Kidney epithelial cell (primary cell): ENCODE data around the gene MIEF1. TPM values are rescaled to one million over a fixed set of nuclear protein-coding genes. Genes with fewer than 3 reads are reported as not detected.

Experiments
- DNase-seq: peaks from one replicate; pipeline ENCODE4 v3.0.0-alpha.2; 2010; ENCODE audit warnings: low read depth
- H3K27me3 ChIP-seq: 2 replicates; pipeline ENCODE4 v1.6.0; 2011; ENCODE audit warnings: low read length; ENCODE audit not compliant: control insufficient read depth, insufficient read depth
- H3K36me3 ChIP-seq: 2 replicates; pipeline ENCODE4 v1.5.1; 2011; ENCODE audit warnings: low read length; ENCODE audit not compliant: control insufficient read depth, insufficient read depth
- H3K4me3 ChIP-seq: 2 replicates; pipeline ENCODE4 v1.5.1; 2011; ENCODE audit warnings: low read depth, mild to moderate bottlenecking, control low read depth, low read length
- total RNA-seq: library from RNA; depleted of rRNA; stranded (reverse); fragments of >200 nt; gene quantifications from 2 replicates; pipeline ENCODE4 v1.2.3, GENCODE V29; 2015
- TF ChIP-seq, protein P1 (sequence below): IDR thresholded peaks from 2 replicates; pipeline ENCODE4 v1.5.1; 2011; ENCODE audit warnings: mild to moderate bottlenecking, moderate library complexity, low read length, control low read depth, inconsistent platforms; ENCODE audit not compliant: insufficient read depth, poor library complexity, severe bottlenecking

Gene MIEF1
- total RNA-seq, 1 donor from 2014 or later, result 54.6 TPM

DNA sequence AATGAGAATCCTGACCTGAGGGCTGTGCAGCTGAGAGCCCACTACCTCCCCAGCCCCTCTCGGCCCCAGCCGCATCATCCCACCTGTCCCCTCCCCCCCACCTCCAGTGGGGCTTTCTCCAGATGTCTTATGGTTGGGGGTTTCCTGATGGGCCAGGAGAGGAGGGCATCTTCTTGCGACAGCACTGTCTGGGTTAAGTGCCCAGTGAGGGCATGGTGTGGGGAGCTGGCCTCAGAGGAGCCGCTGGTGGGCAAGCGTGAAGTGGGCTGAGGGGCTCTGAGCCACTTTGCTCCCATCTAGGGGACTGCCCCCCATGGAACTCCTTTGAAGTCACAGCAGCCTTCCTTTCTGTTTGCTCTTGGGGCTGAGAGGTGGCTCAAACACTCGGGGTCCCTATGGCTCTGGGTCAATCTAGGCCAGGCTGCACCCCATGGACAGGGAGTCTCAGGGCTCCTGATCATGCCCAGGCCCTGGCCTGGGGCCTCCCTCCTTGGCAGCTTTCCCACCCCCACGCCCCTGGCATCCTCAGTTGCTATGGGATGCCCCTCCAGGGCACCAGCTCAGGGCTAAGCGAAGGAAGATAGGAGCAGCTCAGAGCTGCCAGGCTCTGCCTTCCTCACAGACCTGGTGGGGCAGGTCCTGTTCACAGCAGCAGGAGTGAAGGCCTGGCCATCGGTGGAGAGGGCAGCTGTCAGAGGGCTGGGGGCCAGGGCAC is 11.0 kb upstream of the MIEF1 start:
- H3K36me3 ChIP-seq, result no peaks in the 10 kb centered on the region
- no peak overlapping the region for H3K4me3 ChIP-seq
- TF ChIP-seq, protein P1, sequence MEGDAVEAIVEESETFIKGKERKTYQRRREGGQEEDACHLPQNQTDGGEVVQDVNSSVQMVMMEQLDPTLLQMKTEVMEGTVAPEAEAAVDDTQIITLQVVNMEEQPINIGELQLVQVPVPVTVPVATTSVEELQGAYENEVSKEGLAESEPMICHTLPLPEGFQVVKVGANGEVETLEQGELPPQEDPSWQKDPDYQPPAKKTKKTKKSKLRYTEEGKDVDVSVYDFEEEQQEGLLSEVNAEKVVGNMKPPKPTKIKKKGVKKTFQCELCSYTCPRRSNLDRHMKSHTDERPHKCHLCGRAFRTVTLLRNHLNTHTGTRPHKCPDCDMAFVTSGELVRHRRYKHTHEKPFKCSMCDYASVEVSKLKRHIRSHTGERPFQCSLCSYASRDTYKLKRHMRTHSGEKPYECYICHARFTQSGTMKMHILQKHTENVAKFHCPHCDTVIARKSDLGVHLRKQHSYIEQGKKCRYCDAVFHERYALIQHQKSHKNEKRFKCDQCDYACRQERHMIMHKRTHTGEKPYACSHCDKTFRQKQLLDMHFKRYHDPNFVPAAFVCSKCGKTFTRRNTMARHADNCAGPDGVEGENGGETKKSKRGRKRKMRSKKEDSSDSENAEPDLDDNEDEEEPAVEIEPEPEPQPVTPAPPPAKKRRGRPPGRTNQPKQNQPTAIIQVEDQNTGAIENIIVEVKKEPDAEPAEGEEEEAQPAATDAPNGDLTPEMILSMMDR, result no peak
- H3K27me3 ChIP-seq, result no peaks in the 10 kb centered on the region
- DNase-seq, result no peak

DNA sequence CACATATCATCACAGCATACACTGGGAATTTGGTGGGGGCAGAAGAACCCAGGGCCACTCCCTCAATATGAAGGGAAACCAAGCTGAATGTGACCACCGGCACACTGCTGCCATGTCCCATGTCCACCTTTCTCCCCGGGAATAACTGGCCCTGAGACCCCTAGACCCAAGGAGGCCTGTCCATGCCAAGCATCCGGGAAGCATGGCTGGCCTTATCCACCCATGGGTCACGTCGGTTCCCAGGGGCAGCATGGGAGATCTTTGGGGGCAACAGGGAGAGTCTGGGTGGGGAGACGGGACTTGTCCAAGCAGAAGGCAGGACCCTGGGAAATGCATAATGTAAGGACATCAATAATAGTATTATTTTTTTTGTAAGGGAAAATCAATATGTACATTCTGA is 10.4 kb upstream of the MIEF1 start:
- Histone ChIP-seq H3K4me3 (no peak overlapping the region), H3K36me3 (no peaks in the 10 kb centered on the region), H3K27me3 (no peaks in the 10 kb centered on the region)
- DNase-seq, result no peak
- TF ChIP-seq, protein P1, result no peak

DNA sequence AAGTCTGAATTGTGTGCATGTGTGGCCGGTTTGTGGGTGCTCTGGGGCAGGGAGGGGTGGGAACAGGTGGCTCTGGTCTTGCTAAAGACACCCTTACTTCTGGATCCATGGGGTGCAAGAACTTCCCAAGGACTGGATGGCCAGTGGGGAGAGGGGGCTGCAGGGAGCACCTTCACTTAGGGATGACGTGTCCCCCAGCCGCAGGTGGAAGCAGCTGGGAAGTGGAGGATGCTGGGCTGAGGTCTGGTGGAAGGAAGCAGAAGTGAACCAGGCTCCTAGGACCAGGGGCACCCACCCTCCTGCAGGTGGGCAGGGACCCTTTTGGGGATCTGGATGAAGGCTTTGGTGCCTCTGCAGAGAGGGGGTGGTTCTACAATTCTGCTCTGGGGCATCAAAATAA is 9.9 kb upstream of the MIEF1 start:
- H3K36me3 ChIP-seq, result no peaks in the 10 kb centered on the region
- no peak overlapping the region for H3K4me3 ChIP-seq
- no peaks in the 10 kb centered on the region for H3K27me3 ChIP-seq
- DNase-seq, result no peak
- TF ChIP-seq, protein P1, result no peak

DNA sequence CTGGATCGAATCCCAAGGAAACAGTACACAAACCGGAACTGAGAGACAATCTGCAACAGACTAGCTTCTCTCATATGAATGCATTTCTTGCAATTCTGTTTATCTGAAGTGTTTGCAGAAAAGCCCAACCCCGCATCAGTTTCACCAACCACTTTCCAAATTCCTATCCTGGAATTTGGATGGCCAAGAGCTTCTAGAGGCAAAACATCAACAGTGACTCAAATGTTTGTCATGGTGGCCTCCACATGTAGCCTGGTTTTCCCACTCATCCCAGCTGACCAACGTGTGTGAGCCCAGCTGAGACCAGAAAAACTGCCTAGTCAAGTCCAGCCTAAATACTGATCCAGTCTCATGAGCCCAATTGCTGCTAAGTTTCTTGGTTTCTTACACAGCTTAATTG is 8.3 kb upstream of the MIEF1 start:
- DNase-seq, result no peak
- Histone ChIP-seq H3K36me3 (no peaks in the 10 kb centered on the region), H3K4me3 (no peak overlapping the region), H3K27me3 (peaks cover 2% of the 10 kb centered on the region)
- TF ChIP-seq, protein P1, result no peak

DNA sequence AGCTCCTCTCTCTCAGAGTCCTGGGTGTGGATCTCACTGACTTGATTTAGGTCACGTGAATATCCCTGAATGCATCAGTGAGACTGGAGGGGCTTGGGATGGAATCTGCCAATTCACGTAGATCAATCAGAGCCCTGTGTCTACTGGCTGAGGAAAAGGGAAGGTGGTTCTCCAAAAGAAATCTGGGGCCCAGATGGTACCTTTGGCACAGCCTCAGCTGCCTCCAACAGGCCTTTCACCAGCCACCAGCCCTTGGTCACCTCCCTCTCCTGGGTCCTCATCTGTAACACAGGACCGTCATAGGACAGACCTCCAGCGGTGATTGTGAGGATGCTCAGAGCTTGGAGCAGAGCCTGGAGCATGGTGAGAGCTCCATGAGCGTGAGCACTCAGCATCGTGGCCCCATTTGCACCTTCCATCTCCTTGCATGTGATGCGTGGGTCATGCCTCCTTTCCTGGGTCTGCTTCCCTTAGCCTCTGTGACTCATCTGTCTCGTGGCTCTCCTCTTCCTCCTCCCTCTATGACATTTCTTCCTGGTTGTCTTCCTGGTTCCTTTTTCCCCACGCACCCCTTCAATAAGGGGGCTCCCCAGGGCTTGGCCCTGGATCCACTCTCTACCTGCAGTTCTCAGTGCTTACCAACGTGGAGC is 7.5 kb upstream of the MIEF1 start:
- no peaks in the 10 kb centered on the region for H3K36me3 ChIP-seq
- peaks cover 2% of the 10 kb centered on the region for H3K27me3 ChIP-seq
- TF ChIP-seq, protein P1, result no peak
- no peak overlapping the region for H3K4me3 ChIP-seq
- no peak for DNase-seq
